OCI-LY3 (cell line): ENCODE measurements around the gene ARID4A.

Experiments
- EZH2phosphoT487 ChIP-seq: fragments of 200-600 bp; shearing (Covaris generic); IDR thresholded peaks from 2 replicates; pipeline ENCODE4 v1.6.1; 2018; ENCODE audit warnings: antibody characterized with exemption, mixed run types, low read depth
- TF ChIP-seq, protein P1 (sequence below): fragments of 200-600, 300-600 bp; sonication (generic); IDR thresholded peaks from 2 replicates; pipeline ENCODE4 v1.5.1; 2014; ENCODE audit warnings: antibody characterized with exemption, low read length, low read depth

DNA sequence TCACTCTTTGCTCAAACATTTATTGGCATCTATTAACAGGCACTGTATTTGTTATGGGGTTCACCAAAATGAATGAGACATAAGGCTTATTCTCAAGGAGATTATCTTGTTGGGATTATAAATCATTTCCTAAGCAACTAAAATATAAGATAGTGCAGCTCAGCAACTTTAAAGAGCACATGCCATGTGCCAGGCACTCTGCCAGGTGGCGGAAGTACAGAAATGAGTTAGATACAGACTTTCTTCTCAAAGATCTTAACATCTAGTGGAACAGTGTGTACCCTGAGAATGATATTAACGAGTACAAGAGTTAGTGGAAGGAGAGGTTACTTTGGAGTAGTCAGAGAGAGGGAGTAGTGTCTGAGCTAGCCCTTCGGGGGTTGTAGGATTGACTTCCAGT lies 68.9 kb downstream of the ARID4A start:
- TF ChIP-seq, protein P1, sequence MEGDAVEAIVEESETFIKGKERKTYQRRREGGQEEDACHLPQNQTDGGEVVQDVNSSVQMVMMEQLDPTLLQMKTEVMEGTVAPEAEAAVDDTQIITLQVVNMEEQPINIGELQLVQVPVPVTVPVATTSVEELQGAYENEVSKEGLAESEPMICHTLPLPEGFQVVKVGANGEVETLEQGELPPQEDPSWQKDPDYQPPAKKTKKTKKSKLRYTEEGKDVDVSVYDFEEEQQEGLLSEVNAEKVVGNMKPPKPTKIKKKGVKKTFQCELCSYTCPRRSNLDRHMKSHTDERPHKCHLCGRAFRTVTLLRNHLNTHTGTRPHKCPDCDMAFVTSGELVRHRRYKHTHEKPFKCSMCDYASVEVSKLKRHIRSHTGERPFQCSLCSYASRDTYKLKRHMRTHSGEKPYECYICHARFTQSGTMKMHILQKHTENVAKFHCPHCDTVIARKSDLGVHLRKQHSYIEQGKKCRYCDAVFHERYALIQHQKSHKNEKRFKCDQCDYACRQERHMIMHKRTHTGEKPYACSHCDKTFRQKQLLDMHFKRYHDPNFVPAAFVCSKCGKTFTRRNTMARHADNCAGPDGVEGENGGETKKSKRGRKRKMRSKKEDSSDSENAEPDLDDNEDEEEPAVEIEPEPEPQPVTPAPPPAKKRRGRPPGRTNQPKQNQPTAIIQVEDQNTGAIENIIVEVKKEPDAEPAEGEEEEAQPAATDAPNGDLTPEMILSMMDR, result no peak
- no peak for TF ChIP-seq EZH2phosphoT487
